Liver (tissue), 3 donors: ENCODE measurements around the gene MYH11.

Experiments used
- ATF3 ChIP-seq: IDR thresholded peaks from 2 replicates; pipeline ENCODE4 v1.6.1; 2016; ENCODE audit warnings: antibody characterized with exemption
- CTCF ChIP-seq: fragments of 150-350 bp; IDR thresholded peaks from 2 replicates; pipeline ENCODE4 v1.5.1; 2017; ENCODE audit warnings: improper control_type of control experiment, low read depth, low read length; ENCODE audit not compliant: missing input control
- EGR1 ChIP-seq, 2 donors: IDR thresholded peaks; 2 replicates each; pipeline ENCODE4 v1.6.1; 2016 to 2018; ENCODE audit warnings: antibody characterized with exemption in 2 of 2, low read depth in 2 of 2
- GABPA ChIP-seq, 2 donors: IDR thresholded peaks in 1 of 2; conservative IDR thresholded peaks in 1 of 2; 2 replicates each; pipeline ENCODE4 v1.6.1; 2016; ENCODE audit warnings: antibody characterized with exemption in 2 of 2, mild to moderate bottlenecking in 1 of 2, moderate library complexity in 1 of 2
- MAX ChIP-seq: IDR thresholded peaks from 2 replicates; pipeline ENCODE4 v1.6.1; 2016; ENCODE audit warnings: antibody characterized with exemption
- TAF1 ChIP-seq: conservative IDR thresholded peaks from 2 replicates; pipeline ENCODE4 v1.6.1; 2016; ENCODE audit warnings: antibody characterized with exemption, mild to moderate bottlenecking
- YY1 ChIP-seq: IDR thresholded peaks from 2 replicates; pipeline ENCODE4 v1.6.1; 2016; ENCODE audit warnings: antibody characterized with exemption, mild to moderate bottlenecking
- ZBTB33 ChIP-seq: IDR thresholded peaks from 2 replicates; pipeline ENCODE4 v1.6.1; 2016; ENCODE audit warnings: antibody characterized with exemption
- donor health status: healthy.
- donor health status: healthy.

GRCh38 chr16:15873301-15873700 is 16.5 kb upstream of the MYH11 start:
- TF ChIP-seq EGR1 (IDR thresholded peaks at IDR 0.05; ENCODE audit: low read depth in 2 of 2) (no peak), CTCF (no peak), MAX (no peak), ZBTB33 (no peak), ATF3 (no peak), GABPA (IDR thresholded peaks at IDR 0.05 in 1 of 2, conservative IDR thresholded peaks at IDR 0.05 in 1 of 2) (no peak), TAF1 (no peak), YY1 (no peak)
